ENCODE data around the gene CNTNAP2. TPM values are rescaled to one million over a fixed set of nuclear protein-coding genes. Genes with fewer than 3 reads are reported as not detected.

The CNTNAP2 gene
- total and polyA plus RNA-seq, 2 donors (not counting 1 experiment from before 2014, with no cell fraction given) = not detected

- no peaks in the 10 kb centered on the region for H3K9me3 ChIP-seq (ENCODE audit: control insufficient read depth, insufficient read depth, low read depth, low read length)
- no peaks in the 10 kb centered on the region for H3K36me3 ChIP-seq (ENCODE audit: control insufficient read depth, insufficient read depth, low read length)
- no peaks in the 10 kb centered on the region for H4K20me1 ChIP-seq (ENCODE audit: control insufficient read depth, extremely low read depth, insufficient read depth, low read length)
- no peak overlapping the region for H3K4me3 ChIP-seq (replicated peaks in 1 of 4; ENCODE audit: control extremely low read depth in 1 of 4, insufficient read depth in 1 of 4, low read depth in 3 of 4, low read length in 4 of 4)
- H3K27me3 ChIP-seq (ENCODE audit: control insufficient read depth, insufficient read depth, low read length) = no peaks in the 10 kb centered on the region
- no peak for DNase-seq (ENCODE audit: low read depth in 2 of 2)
- no peak overlapping the region for H3K4me2 ChIP-seq (ENCODE audit: extremely low read depth, insufficient read depth, low read length)
- H3K9ac ChIP-seq (ENCODE audit: insufficient read depth, low read length) = no peak overlapping the region
- no peaks in the 10 kb centered on the region for H3K79me2 ChIP-seq (ENCODE audit: control insufficient read depth, insufficient read depth, low read length)
- TF ChIP-seq EZH2 (IDR thresholded peaks at IDR 0.05; ENCODE audit: low read length, missing control alignments) (no peak), CTCF (conservative IDR thresholded peaks at IDR 0.05 in 1 of 2, IDR thresholded peaks at IDR 0.05 in 1 of 2; ENCODE audit: low read depth in 1 of 2, low read length in 2 of 2) (no peak)
- H3K27ac ChIP-seq (ENCODE audit: insufficient read depth, low read length) = no peak overlapping the region
- H3K4me1 ChIP-seq (ENCODE audit: control insufficient read depth, extremely low read depth, insufficient read depth, low read length) = no peaks in the 10 kb centered on the region
- no peak overlapping the region for H2AFZ ChIP-seq (ENCODE audit: low read length)
These were observed 1939.8 kb downstream of the CNTNAP2 start for GRCh38 chr7:148056406-148056805.

GRCh38 chr7:148058092-148058491 is 1941.5 kb downstream of the CNTNAP2 start:
- TF ChIP-seq EZH2 (IDR thresholded peaks at IDR 0.05; ENCODE audit: low read length, missing control alignments) (no peak), CTCF (conservative IDR thresholded peaks at IDR 0.05 in 1 of 2, IDR thresholded peaks at IDR 0.05 in 1 of 2; ENCODE audit: low read depth in 1 of 2, low read length in 2 of 2) (no peak)
- H2AFZ ChIP-seq (ENCODE audit: low read length) = no peak overlapping the region
- H3K27me3 ChIP-seq (ENCODE audit: control insufficient read depth, insufficient read depth, low read length) = no peaks in the 10 kb centered on the region
- H4K20me1 ChIP-seq (ENCODE audit: control insufficient read depth, extremely low read depth, insufficient read depth, low read length) = no peaks in the 10 kb centered on the region
- H3K9me3 ChIP-seq (ENCODE audit: control insufficient read depth, insufficient read depth, low read depth, low read length) = no peaks in the 10 kb centered on the region
- no peaks in the 10 kb centered on the region for H3K4me1 ChIP-seq (ENCODE audit: control insufficient read depth, extremely low read depth, insufficient read depth, low read length)
- H3K4me2 ChIP-seq (ENCODE audit: extremely low read depth, insufficient read depth, low read length) = no peak overlapping the region
- no peak for DNase-seq (ENCODE audit: low read depth in 2 of 2)
- H3K9ac ChIP-seq (ENCODE audit: insufficient read depth, low read length) = no peak overlapping the region
- H3K4me3 ChIP-seq (replicated peaks in 1 of 4; ENCODE audit: control extremely low read depth in 1 of 4, insufficient read depth in 1 of 4, low read depth in 3 of 4, low read length in 4 of 4) = no peak overlapping the region
- no peaks in the 10 kb centered on the region for H3K36me3 ChIP-seq (ENCODE audit: control insufficient read depth, insufficient read depth, low read length)
- no peaks in the 10 kb centered on the region for H3K79me2 ChIP-seq (ENCODE audit: control insufficient read depth, insufficient read depth, low read length)
- H3K27ac ChIP-seq (ENCODE audit: insufficient read depth, low read length) = no peak overlapping the region

- Histone ChIP-seq H3K9me3 (ENCODE audit: control insufficient read depth, insufficient read depth, low read depth, low read length) (no peaks in the 10 kb centered on the region), H3K4me3 (replicated peaks in 1 of 4; ENCODE audit: control extremely low read depth in 1 of 4, insufficient read depth in 1 of 4, low read depth in 3 of 4, low read length in 4 of 4) (no peak overlapping the region), H3K9ac (ENCODE audit: insufficient read depth, low read length) (no peak overlapping the region), H3K36me3 (ENCODE audit: control insufficient read depth, insufficient read depth, low read length) (no peaks in the 10 kb centered on the region), H3K79me2 (ENCODE audit: control insufficient read depth, insufficient read depth, low read length) (no peaks in the 10 kb centered on the region), H3K27me3 (ENCODE audit: control insufficient read depth, insufficient read depth, low read length) (no peaks in the 10 kb centered on the region), H4K20me1 (ENCODE audit: control insufficient read depth, extremely low read depth, insufficient read depth, low read length) (no peaks in the 10 kb centered on the region), H2AFZ (ENCODE audit: low read length) (no peak overlapping the region), H3K4me2 (ENCODE audit: extremely low read depth, insufficient read depth, low read length) (no peak overlapping the region), H3K4me1 (ENCODE audit: control insufficient read depth, extremely low read depth, insufficient read depth, low read length) (no peaks in the 10 kb centered on the region), H3K27ac (ENCODE audit: insufficient read depth, low read length) (no peak overlapping the region)
- TF ChIP-seq CTCF (conservative IDR thresholded peaks at IDR 0.05 in 1 of 2, IDR thresholded peaks at IDR 0.05 in 1 of 2; ENCODE audit: low read depth in 1 of 2, low read length in 2 of 2) (no peak), EZH2 (IDR thresholded peaks at IDR 0.05; ENCODE audit: low read length, missing control alignments) (no peak)
- DNase-seq (ENCODE audit: low read depth in 2 of 2) = no peak
These were observed 1942.2 kb downstream of the CNTNAP2 start for GRCh38 chr7:148058753-148059152.

Measured in fibroblast of lung (primary cell).